ENCODE results near the gene ZDHHC8.

The ZDHHC8 gene

DNA sequence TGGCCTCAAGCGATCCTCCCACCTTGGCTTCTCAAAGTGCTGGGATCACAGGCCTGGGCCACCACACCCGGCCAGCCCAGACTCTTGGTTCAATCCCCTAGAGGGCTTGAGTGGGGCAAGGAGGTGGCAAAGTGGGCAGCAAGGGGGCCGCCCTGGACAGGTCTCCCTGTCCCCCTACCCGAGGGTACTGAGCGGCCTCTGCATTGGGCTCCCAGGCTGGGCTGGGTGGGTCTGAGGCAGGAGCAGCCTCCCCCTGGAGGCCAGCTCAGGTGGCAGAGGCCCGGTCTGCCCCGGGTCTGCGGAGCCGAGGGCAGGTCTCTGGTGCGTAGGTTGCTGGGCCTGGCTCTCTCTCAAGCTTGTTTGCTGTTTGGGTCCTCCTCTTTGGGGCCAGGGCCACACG, 41.6 kb downstream of the ZDHHC8 start:
- no peak overlapping the region for H2BK15ac ChIP-seq (ENCODE audit: low read depth, poor library complexity, severe bottlenecking)
- no peak overlapping the region for H3K4me2 ChIP-seq (ENCODE audit: low read length, poor library complexity, severe bottlenecking)
- H2AK5ac ChIP-seq (ENCODE audit: low read length, severe bottlenecking): no peak overlapping the region
- no peak overlapping the region for H3K4ac ChIP-seq (ENCODE audit: low read depth in 1 of 2, low read length in 2 of 2)
- no peak overlapping the region for H2BK5ac ChIP-seq (ENCODE audit: low read depth, low read length, poor library complexity, severe bottlenecking)
- no peak overlapping the region for H3K14ac ChIP-seq (ENCODE audit: low read length in 2 of 2)
- H3K23ac ChIP-seq (ENCODE audit: low read length in 2 of 2): peak overlapping the region in 1 of 2 experiments; percentile 9
- DNase-seq: no peak
- H3K4me1 ChIP-seq (ENCODE audit: control insufficient read depth, insufficient read depth, low read depth, low read length): no peaks in the 10 kb centered on the region
- no peak overlapping the region for H2AFZ ChIP-seq (ENCODE audit: low read depth, low read length)
- no peaks in the 10 kb centered on the region for H3K79me1 ChIP-seq (replicated peaks; ENCODE audit: low read length, poor library complexity, severe bottlenecking)
- H3K9me3 ChIP-seq (ENCODE audit: control insufficient read depth, low read length): no peaks in the 10 kb centered on the region
- peaks cover 36 to 50% of the 10 kb centered on the region in 2 experiments for H3K27me3 ChIP-seq (ENCODE audit: control insufficient read depth in 1 of 2, insufficient read depth in 1 of 2, low read length in 2 of 2)
- no peak overlapping the region for H4K91ac ChIP-seq (ENCODE audit: low read length)
- no peak overlapping the region for H2BK12ac ChIP-seq (ENCODE audit: low read length in 2 of 2)
- no peaks in the 10 kb centered on the region for H3K36me3 ChIP-seq (ENCODE audit: control insufficient read depth in 1 of 2, insufficient read depth in 2 of 2, low read depth in 1 of 2, low read length in 2 of 2)
- H3K4me3 ChIP-seq (ENCODE audit: insufficient read depth in 1 of 2, low read depth in 1 of 2, low read length in 2 of 2): no peak overlapping the region
- no peak overlapping the region for H4K8ac ChIP-seq (ENCODE audit: low read length)
- no peak overlapping the region for H3K9ac ChIP-seq (ENCODE audit: low read length)
- H3K18ac ChIP-seq (ENCODE audit: low read depth in 1 of 2, low read length in 2 of 2): no peak overlapping the region
- 88% methylated on average over 11 of the region's 11 CpGs for WGBS
- no peak overlapping the region for H3K27ac ChIP-seq (ENCODE audit: low read length, poor library complexity, severe bottlenecking)
- H2BK120ac ChIP-seq (ENCODE audit: low read depth, low read length): no peak overlapping the region

DNA sequence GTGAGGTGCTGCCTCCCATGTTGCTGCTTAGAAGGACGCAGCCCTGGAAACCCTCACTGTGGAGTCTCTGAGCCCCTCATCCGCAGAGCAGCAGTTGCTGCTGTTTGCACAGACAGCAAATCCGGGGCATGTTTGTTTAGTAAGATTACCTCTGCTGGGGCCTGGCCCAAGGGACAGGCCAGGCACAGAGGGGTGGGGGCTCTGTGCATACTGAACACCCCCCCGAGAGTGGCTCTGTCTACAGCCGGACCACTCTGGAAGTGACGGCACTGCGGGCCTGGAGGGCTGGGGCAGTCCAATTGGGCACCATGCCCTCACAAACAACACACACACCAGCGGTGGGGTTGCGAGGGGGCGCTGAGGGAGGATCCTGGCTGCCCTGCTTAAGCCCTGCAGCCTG, 42.2 kb downstream of the ZDHHC8 start:
- Histone ChIP-seq H3K4me1 (ENCODE audit: control insufficient read depth, insufficient read depth, low read depth, low read length) (no peaks in the 10 kb centered on the region), H3K36me3 (ENCODE audit: control insufficient read depth in 1 of 2, insufficient read depth in 2 of 2, low read depth in 1 of 2, low read length in 2 of 2) (no peaks in the 10 kb centered on the region), H3K4me2 (ENCODE audit: low read length, poor library complexity, severe bottlenecking) (no peak overlapping the region), H3K14ac (ENCODE audit: low read length in 2 of 2) (no peak overlapping the region), H4K8ac (ENCODE audit: low read length) (no peak overlapping the region), H3K4me3 (ENCODE audit: insufficient read depth in 1 of 2, low read depth in 1 of 2, low read length in 2 of 2) (no peak overlapping the region), H2BK5ac (ENCODE audit: low read depth, low read length, poor library complexity, severe bottlenecking) (no peak overlapping the region), H3K79me1 (replicated peaks; ENCODE audit: low read length, poor library complexity, severe bottlenecking) (no peaks in the 10 kb centered on the region), H4K91ac (ENCODE audit: low read length) (no peak overlapping the region), H2BK120ac (ENCODE audit: low read depth, low read length) (no peak overlapping the region), H3K27me3 (ENCODE audit: control insufficient read depth in 1 of 2, insufficient read depth in 1 of 2, low read length in 2 of 2) (peaks cover 39 to 51% of the 10 kb centered on the region in 2 experiments), H3K23ac (ENCODE audit: low read length in 2 of 2) (no peak overlapping the region), H3K18ac (ENCODE audit: low read depth in 1 of 2, low read length in 2 of 2) (no peak overlapping the region), H3K4ac (ENCODE audit: low read depth in 1 of 2, low read length in 2 of 2) (no peak overlapping the region), H3K27ac (ENCODE audit: low read length, poor library complexity, severe bottlenecking) (no peak overlapping the region), H2BK15ac (ENCODE audit: low read depth, poor library complexity, severe bottlenecking) (no peak overlapping the region), H3K9ac (ENCODE audit: low read length) (no peak overlapping the region), H3K9me3 (ENCODE audit: control insufficient read depth, low read length) (no peaks in the 10 kb centered on the region), H2AFZ (ENCODE audit: low read depth, low read length) (no peak overlapping the region), H2BK12ac (ENCODE audit: low read length in 2 of 2) (no peak overlapping the region), H2AK5ac (ENCODE audit: low read length, severe bottlenecking) (no peak overlapping the region)
- no peak for DNase-seq
- WGBS: 86% methylated on average over 10 of the region's 10 CpGs

DNA sequence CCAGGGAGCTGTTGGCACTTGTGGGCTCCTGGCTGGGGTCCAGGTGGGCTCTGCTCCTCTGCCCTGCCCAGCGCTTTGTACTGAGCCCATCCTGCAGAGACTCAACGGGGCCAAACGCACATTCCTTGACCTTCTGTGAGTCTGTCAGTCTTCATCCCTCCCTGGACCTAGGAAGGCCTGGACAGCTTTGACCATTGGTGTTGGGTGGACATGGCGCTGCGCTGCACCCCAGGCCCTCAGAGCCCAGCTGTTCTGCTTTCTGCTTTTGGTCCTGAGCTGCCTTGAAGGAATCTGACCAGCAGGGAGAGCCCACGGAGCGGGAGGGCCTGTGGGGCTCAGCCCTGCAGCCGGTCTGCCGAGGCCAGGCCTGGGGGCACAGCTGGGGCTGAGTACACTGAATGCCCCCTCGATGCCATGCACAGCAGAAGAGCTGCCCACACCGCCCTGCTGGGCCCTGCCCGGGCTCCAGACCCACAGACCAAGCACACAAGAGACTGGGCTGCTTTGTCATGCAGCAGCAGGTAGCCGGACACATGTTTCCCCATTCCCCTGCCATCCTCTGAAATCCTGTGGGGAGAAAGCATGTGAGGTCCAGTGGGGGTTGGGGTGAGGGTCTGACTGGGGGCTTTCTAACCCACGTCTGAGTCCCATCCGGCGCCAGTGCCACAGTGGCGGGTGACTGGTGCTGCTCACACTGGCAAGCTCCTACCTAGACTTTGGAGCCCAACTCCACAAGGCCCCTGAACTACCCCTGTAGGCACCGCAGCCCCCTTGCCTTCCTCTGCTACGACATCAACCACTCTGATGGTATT, 43.4 kb downstream of the ZDHHC8 start:
- Histone ChIP-seq H4K8ac (ENCODE audit: low read length) (no peak overlapping the region), H3K9me3 (ENCODE audit: control insufficient read depth, low read length) (no peaks in the 10 kb centered on the region), H3K79me1 (replicated peaks; ENCODE audit: low read length, poor library complexity, severe bottlenecking) (no peaks in the 10 kb centered on the region), H2BK5ac (ENCODE audit: low read depth, low read length, poor library complexity, severe bottlenecking) (no peak overlapping the region), H2AK5ac (ENCODE audit: low read length, severe bottlenecking) (no peak overlapping the region), H3K23ac (ENCODE audit: low read length in 2 of 2) (no peak overlapping the region), H3K4ac (ENCODE audit: low read depth in 1 of 2, low read length in 2 of 2) (no peak overlapping the region), H2BK120ac (ENCODE audit: low read depth, low read length) (no peak overlapping the region), H3K18ac (ENCODE audit: low read depth in 1 of 2, low read length in 2 of 2) (no peak overlapping the region), H3K36me3 (ENCODE audit: control insufficient read depth in 1 of 2, insufficient read depth in 2 of 2, low read depth in 1 of 2, low read length in 2 of 2) (no peaks in the 10 kb centered on the region), H3K4me1 (ENCODE audit: control insufficient read depth, insufficient read depth, low read depth, low read length) (no peaks in the 10 kb centered on the region), H3K4me3 (ENCODE audit: insufficient read depth in 1 of 2, low read depth in 1 of 2, low read length in 2 of 2) (no peak overlapping the region), H3K4me2 (ENCODE audit: low read length, poor library complexity, severe bottlenecking) (no peak overlapping the region), H4K91ac (ENCODE audit: low read length) (no peak overlapping the region), H2BK12ac (ENCODE audit: low read length in 2 of 2) (no peak overlapping the region), H3K27me3 (ENCODE audit: control insufficient read depth in 1 of 2, insufficient read depth in 1 of 2, low read length in 2 of 2) (peaks cover 42 to 53% of the 10 kb centered on the region in 2 experiments), H3K9ac (ENCODE audit: low read length) (no peak overlapping the region), H3K14ac (ENCODE audit: low read length in 2 of 2) (peak overlapping the region in 1 of 2 experiments; percentile 38), H3K27ac (ENCODE audit: low read length, poor library complexity, severe bottlenecking) (no peak overlapping the region), H2BK15ac (ENCODE audit: low read depth, poor library complexity, severe bottlenecking) (no peak overlapping the region), H2AFZ (ENCODE audit: low read depth, low read length) (no peak overlapping the region)
- WGBS: 80% methylated on average over 14 of the region's 19 CpGs
- DNase-seq: no peak

DNA sequence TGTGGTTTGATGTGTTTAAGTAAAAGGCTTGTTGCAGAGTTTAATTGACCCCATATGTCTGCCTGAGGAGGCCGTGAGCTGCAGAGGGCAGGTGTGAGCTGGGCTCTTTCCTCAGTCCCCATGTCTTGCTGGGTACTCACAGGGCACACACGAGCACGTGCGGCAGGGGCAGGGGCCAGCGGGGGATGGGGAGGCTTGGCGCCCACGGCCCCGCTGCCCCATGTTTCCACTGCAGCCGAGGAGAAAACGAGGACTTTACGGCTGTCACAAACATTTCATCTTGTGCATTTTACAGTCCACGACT, 43.9 kb downstream of the ZDHHC8 start:
- Histone ChIP-seq H3K4ac (ENCODE audit: low read depth in 1 of 2, low read length in 2 of 2) (no peak overlapping the region), H3K4me1 (ENCODE audit: control insufficient read depth, insufficient read depth, low read depth, low read length) (no peaks in the 10 kb centered on the region), H2AFZ (ENCODE audit: low read depth, low read length) (no peak overlapping the region), H2BK5ac (ENCODE audit: low read depth, low read length, poor library complexity, severe bottlenecking) (no peak overlapping the region), H3K27me3 (ENCODE audit: control insufficient read depth in 1 of 2, insufficient read depth in 1 of 2, low read length in 2 of 2) (peaks cover 38 to 47% of the 10 kb centered on the region in 2 experiments), H3K18ac (ENCODE audit: low read depth in 1 of 2, low read length in 2 of 2) (no peak overlapping the region), H2AK5ac (ENCODE audit: low read length, severe bottlenecking) (no peak overlapping the region), H3K9ac (ENCODE audit: low read length) (no peak overlapping the region), H2BK12ac (ENCODE audit: low read length in 2 of 2) (no peak overlapping the region), H3K36me3 (ENCODE audit: control insufficient read depth in 1 of 2, insufficient read depth in 2 of 2, low read depth in 1 of 2, low read length in 2 of 2) (no peaks in the 10 kb centered on the region), H3K9me3 (ENCODE audit: control insufficient read depth, low read length) (no peaks in the 10 kb centered on the region), H4K91ac (ENCODE audit: low read length) (no peak overlapping the region), H3K27ac (ENCODE audit: low read length, poor library complexity, severe bottlenecking) (no peak overlapping the region), H3K23ac (ENCODE audit: low read length in 2 of 2) (no peak overlapping the region), H4K8ac (ENCODE audit: low read length) (no peak overlapping the region), H2BK120ac (ENCODE audit: low read depth, low read length) (no peak overlapping the region), H3K4me3 (ENCODE audit: insufficient read depth in 1 of 2, low read depth in 1 of 2, low read length in 2 of 2) (no peak overlapping the region), H3K79me1 (replicated peaks; ENCODE audit: low read length, poor library complexity, severe bottlenecking) (no peaks in the 10 kb centered on the region), H3K4me2 (ENCODE audit: low read length, poor library complexity, severe bottlenecking) (no peak overlapping the region), H2BK15ac (ENCODE audit: low read depth, poor library complexity, severe bottlenecking) (no peak overlapping the region), H3K14ac (ENCODE audit: low read length in 2 of 2) (no peak overlapping the region)
- 78% methylated on average over 11 of the region's 12 CpGs for WGBS
- no peak for DNase-seq
